EL (cell line): Measurements from ENCODE around the gene LTB.
A peak's percentile ranks its signal among the peaks of the same experiment; 100 is the strongest.
"Not testable (repeated sequence)": the region's sequence is repeated elsewhere in the genome, so short reads cannot be mapped to it uniquely, and the experiment has no call there.

Experiments
- DNase-seq: peaks from one replicate; pipeline ENCODE4 v3.0.0-alpha.2; 2016

Gene LTB

DNA sequence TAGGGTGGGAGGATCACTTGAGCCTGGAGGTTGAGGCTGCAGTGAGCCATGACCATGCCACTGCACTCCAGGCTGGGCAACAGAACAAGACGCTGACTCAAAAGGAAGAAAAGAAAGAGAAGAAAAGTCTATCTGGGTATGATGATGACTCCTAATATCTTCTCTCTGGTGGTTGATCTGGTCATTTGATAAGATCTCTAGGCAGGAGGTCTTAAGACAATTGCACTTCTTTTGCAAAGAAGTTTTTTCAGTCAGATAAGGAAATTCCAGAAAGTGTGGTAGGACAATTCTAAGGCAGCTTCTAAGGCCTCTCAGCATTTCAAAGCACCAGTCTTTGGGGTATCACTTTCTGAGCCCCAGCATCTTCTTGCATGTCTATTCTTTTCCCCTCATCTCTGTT lies 25.1 kb upstream of the LTB start:
- no peak for DNase-seq

DNA sequence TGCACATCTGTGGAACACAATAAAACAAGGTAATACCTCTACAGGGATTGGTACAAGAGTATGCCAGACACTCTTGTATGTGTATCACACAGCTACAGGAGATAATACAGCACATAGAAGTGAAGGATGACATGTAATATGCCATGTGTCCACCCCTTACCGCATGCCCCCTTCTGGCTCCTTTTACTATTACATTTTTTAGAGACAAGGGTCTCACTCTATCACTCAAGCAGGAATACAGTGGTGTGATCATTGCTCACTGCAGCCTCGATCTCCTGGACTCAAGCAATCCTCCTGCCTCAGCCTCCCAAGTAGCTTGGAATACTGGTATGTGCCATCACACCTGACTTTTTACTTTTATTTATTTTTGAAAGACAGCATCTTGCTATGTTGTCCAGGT lies 14.8 kb upstream of the LTB start:
- peak; percentile 57 for DNase-seq

DNA sequence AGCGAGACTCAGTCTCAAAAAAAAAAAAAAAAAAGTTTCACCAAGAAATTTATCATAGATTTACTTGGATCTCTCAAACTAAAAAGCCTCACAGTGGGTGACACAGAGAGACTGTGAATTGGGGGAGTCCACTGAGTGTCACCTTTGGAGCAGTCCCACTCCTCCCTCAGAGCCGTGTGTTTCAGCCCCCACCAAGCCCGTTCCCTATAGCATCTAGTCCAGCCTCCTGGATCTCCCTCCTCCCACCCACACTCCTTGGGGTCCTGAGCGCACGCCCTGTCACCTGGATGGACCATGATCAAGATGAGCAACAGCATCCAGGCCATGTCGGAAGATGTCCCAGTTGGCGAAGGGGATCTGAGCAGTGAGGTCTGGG lies 10.2 kb upstream of the LTB start:
- no peak for DNase-seq

DNA sequence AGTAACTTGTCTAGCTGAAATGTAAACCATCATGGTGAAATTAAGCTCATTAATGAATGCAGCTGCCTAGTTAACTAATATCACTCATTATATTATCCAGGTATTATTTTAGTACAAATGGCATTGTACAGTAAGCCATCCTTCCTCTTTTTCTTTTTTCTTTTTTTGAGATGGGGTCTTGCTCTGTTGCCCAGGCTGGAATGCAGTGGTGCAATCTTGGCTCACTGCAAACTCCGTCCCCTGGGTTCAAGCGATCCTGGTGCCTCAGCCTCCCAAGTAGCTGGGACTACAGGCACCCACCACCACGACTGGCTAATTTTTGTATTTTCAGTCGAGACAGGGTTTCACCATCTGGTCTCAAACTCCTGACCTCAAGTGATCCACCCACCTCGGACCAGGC lies 8.5 kb upstream of the LTB start:
- DNase-seq = not testable (repeated sequence)

DNA sequence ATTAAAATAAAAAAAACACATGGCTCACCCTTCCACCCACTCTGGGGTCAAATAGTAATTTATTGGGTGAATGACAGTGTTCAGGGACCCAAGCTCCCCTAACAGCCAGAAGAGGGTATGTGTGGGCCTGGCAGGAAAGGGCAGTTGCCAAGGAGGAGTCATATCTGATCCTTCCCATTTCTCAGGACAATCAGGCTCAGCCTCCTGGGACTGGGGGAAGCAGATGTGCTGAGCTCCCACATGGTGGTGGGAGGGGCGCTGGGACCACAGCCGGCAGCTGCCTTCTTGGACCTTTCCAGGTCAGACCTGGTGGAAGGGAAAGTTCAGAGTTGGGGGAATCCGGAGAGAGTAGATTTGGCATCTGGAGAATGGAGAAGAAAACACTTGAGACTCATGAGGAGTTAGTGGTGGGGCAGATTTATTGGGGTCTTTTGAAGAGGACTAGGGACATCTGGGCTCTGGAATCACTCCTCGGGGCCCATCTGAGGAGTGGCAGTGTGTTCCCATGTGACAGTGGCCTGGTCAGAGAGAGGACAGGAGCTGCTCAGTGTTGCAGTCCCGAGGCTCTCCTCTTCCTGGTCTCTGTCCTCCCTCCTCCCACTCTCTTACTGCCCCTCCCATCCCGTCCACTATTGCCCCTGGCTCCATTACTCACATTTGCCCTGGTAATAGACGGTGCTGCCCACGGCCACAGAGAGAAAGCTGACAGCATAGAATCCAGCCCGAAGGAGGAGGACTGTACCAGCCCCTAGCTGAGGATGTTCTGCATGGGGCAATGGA lies 6.8 kb upstream of the LTB start:
- peak; percentile 34 for DNase-seq

DNA sequence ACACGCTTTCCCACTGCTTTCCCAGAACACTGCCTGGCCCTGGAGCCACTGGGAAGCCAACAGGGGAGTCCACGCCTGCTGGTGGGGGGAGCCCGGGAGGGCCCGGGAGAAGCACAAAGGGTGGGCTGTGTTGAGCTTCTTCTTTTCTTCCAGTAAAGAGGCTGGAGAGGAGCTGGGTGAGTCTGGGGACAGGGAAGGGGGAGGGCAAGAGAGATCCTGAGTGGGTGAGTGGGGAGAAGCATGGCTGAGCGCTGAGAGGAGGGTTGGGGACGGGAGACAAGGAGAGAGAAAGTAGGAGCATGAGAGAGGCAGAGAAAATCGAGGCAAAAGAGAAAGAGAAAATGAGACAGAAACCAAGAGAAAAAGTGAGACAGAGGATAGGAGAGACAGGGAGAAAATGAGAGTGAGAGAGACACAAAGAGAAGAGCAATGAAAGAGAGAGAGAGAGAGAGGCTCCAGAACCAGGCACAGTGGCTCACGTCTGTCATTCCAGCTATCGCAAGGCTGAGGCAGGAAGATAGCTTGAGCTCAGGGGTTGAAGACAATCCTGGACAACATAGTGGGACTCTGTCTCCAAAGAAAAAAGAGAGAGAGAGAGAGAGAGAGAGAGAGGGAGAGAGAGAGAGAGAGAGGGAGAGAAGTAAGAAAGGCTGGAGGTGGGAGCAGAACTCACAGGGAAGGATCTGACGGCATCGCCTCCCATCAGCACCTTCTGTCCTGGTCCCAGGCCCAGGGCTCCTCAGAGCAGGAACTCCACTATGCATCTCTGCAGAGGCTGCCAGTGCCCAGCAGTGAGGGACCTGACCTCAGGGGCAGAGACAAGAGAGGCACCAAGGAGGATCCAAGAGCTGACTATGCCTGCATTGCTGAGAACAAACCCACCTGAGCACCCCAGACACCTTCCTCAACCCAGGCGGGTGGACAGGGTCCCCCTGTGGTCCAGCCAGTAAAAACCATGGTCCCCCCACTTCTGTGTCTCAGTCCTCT lies 5.9 kb upstream of the LTB start:
- no peak for DNase-seq

DNA sequence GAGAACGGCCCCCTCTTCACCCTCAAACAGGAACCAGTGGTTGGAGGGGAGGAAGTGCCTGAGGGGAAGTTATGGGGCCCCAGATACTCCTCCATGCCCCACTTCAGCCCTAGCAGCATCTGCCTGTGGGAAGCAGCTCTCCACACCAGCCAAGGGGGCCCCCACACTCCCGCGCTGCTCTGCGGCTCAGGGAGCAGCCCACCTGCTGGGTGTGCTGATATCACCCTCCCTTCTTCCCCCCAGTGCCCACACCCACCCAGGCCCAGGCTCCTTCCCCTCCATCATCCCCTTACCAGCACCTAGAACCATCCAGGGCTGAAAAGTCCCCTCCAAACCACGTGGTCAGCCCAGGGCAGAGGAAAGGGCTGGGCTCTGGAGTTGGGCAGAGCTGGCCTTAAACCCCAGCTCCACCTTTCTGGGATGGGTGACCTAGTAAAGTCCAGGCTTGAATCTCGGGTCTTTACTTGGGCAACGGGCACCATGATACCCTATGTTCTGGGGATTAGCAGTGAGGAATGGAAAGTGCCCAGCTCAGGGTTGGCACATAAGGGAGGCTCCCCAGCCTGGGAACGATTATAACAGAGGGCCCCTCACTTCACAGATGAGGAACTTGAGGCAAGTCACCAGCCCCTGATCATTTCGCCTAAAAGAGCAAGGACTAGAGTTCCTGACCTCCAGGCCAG lies 4.5 kb upstream of the LTB start:
- no peak for DNase-seq

DNA sequence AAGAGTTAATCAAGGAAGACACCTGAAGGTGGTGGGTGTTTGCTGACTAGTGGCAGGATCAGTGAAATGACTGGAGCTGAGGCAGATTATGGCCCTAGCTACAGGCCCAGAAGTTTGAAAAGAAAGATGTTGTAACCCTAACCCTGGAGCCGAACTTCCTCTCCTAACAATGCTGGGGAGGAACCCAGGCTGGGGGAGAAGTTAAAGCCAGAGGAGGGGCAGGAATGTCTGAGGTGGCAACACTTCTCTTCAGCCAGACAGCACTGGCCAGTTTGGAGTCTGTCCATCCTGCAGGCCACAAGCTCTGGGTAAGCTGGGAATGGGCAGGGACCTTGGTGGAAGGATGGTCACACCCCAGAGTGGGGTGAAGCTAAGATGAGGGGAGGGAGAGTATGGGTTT lies 3.8 kb upstream of the LTB start, which contains the start of gene LST1:
Gene LST1 (plus strand): TSS at position 270 of the 400 bp plus-strand sequence. CDS start 1,023 bp downstream, outside the sequence.
- DNase-seq = no peak

DNA sequence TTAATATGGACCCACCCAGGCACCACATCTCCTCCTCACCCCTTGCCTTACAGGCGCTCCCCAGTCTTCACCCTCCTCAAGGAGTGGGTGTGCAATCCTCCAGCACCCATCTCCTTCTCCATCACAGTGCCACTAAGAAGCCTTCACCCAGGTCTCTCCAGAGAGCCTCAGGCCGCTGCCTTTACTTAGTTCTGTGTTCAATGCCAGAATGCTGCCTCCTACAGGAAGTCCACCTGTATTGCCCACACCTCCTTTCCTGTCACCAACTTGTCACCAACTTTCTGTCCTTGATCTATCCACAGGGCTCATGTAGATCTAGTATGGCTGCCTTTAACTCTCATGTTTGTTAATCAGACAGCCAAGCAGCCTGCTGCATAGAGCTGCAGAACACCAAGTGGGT lies 3.3 kb upstream of the LTB start:
- DNase-seq = no peak

DNA sequence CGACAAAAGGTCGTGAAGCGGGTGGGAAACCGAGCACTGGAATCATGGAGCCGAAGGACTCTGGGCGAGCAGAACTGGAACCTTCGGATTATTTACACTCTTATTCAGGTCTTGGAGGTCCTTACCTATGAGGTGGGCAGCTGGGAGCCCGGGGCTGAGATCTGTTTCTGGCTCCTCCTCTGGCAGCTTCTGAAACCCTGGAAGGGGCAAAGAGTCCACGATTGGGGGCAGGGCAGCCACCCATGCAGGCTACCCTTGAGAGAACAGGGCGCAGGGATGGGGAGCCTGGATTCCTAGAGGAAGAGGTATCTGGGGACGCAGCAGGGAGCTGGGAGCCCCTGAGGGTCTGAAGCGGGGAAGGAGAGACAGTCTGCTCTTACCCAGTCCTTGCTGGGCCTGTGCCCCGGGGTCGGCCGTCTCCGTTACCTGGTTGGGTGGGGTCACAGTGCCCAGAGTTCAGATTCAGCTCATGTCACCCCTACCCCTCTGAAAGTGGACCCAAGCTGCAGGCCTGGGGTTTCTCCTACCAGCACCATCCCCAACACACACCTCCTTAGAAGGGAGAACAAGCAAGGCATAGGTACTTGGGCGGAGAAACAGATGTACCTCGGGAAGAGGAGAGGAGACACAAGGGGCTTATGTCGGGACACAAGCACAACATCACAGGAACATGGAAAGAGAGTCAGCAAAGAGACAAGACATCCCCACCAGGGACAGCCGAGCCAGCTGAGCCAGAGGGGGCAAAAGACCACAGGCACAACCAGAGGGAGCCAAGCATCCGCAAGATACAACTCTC lies 592 bp downstream of the LTB start:
- peak; percentile 23 for DNase-seq

DNA sequence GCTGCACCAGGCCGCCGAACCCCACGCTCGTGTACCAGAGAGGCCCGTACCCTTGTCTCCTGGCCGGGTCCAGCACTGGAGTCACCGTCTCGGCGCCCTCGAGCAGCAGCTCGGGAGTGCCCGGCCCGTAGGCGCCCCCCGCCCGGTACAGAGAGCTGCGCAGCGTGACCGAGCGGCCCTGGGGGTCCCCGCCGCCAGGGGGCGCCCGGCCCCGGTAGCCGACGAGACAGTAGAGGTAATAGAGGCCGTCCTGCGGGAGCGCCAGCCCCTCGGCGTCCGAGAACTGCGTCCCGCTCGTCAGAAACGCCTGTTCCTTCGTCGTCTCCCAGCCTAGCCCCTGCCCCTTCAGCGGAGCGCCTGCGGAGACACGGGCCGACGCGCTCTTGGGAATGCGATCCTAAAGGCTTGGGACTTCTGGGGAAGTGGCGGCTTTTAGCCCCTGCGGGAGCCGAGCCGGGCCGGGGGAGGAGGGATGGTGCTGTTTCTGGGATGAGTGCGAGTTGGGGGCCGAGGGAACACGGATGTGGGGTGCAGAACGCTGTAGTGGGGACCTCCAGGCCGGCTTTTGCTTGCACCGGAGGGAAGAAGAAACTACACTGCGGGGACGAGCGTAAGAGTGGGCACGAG lies 1.3 kb downstream of the LTB start:
- peak; percentile 81 for DNase-seq

DNA sequence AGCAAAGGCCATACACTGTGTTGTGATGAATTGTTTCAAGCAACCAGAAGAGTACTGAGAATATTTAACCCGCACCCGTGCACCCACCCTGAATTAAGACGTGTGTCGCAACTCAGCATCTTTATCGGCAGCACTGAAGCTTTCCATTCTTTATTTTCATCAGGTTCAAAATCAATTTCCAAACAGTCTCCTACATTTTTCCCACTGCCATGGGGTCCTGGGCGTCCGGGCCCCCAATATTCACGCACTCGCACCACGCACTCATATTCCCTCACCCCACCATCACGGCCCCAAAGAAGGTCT lies 1.8 kb downstream of the LTB start:
- no peak for DNase-seq

DNA sequence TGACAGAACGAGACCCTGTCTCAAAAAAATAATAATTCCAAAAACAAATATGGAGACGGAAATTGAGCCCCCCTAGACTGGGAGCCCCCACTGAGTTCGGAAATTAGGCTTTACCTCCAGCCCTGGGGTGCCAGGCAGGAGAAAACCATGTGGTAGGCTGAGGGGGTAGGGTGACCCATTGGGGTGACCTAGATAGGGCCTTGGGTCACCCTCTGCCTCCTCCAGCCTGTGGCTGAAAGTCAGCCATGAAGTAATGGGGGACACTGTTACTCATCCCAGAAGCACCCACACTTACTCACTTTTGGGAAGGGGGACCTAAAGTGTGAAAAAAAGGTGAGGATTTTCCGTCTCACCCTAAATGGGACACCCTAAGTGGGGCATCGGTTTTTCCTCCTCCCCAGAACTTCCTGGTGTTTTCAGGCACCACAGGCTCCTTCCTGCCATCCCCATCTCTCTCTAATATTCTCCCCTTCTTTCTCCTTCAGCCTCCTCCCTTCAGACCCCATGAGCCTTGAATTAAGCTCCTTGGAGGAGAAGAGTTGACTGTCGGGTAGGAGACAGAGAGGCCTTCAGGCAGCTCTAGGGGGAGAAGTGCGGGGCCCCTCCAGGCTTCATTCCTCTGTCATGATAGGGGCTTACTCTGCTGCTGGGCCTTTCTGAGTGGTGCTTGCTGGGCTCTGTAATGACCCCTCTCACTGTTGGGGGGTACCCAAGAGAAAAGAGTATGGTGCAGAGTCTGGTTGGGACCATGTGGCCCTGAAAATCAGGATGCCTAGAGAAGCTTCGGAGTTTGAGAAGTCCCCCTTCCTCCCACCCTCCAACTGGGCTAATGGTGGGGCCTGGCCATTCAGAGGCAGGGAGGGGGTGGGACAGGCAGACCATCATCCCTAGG lies 2.4 kb downstream of the LTB start:
- DNase-seq = no peak

DNA sequence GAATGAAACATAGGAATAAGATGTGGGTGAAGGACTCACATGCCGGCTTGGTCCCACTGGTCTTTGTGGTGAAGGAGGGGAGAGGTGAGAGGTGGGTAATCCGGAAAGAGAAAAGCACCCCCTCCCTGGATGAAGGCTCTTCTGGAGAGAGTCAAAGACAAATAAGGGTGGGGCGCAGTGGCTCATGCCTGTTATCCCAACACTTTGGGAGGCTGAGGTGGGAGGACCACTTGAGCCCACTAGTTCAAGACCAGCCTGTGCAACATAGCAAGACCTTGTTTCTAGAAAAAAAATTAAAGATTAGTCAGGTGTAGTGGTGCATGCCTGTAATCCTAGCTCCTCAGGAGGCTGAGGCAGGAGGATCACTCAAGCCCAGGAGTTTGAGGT lies 3.1 kb downstream of the LTB start:
- DNase-seq = no peak

DNA sequence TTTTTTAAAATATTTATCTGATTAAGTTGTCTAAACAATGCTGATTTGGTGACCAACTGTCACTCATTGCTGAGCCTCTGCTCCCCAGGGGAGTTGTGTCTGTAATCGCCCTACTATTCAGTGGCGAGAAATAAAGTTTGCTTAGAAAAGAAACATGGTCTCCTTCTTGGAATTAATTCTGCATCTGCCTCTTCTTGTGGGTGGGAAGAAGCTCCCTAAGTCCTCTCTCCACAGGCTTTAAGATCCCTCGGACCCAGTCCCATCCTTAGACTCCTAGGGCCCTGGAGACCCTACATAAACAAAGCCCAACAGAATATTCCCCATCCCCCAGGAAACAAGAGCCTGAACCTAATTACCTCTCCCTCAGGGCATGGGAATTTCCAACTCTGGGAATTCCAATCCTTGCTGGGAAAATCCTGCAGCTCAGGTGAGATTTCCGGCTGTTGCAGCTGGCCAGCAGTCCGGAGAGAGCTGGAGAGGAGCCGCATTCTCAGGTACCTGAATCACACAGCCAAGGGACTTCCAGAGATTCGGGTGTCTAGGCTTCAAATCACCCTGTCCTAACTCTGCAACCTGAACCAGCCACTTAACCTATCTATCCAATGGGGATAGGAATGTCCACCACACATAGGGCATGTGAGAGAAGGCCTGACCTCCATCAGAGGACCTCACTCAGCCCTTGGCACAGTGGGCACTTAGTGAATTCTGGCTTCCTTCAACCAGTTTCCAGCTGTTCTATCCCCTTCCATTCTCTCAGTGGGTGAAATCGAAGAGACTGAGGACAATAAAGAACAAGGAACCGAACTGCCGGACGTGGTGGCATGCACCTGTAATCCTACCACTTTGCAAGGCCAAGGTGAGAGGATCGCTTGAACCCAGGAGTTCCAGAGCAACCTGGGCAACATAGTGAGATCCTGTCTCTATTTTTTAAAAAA lies 3.8 kb downstream of the LTB start:
- DNase-seq = no peak

DNA sequence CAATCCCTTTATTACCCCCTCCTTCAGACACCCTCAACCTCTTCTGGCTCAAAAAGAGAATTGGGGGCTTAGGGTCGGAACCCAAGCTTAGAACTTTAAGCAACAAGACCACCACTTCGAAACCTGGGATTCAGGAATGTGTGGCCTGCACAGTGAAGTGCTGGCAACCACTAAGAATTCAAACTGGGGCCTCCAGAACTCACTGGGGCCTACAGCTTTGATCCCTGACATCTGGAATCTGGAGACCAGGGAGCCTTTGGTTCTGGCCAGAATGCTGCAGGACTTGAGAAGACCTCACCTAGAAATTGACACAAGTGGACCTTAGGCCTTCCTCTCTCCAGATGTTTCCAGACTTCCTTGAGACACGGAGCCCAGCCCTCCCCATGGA lies 4.7 kb downstream of the LTB start:
- DNase-seq = no peak

DNA sequence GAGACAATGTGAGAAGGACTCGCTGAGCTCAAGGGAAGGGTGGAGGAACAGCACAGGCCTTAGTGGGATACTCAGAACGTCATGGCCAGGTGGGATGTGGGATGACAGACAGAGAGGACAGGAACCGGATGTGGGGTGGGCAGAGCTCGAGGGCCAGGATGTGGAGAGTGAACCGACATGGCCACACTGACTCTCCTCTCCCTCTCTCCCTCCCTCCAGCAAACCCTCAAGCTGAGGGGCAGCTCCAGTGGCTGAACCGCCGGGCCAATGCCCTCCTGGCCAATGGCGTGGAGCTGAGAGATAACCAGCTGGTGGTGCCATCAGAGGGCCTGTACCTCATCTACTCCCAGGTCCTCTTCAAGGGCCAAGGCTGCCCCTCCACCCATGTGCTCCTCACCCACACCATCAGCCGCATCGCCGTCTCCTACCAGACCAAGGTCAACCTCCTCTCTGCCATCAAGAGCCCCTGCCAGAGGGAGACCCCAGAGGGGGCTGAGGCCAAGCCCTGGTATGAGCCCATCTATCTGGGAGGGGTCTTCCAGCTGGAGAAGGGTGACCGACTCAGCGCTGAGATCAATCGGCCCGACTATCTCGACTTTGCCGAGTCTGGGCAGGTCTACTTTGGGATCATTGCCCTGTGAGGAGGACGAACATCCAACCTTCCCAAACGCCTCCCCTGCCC lies 5.2 kb downstream of the LTB start:
- no peak for DNase-seq

DNA sequence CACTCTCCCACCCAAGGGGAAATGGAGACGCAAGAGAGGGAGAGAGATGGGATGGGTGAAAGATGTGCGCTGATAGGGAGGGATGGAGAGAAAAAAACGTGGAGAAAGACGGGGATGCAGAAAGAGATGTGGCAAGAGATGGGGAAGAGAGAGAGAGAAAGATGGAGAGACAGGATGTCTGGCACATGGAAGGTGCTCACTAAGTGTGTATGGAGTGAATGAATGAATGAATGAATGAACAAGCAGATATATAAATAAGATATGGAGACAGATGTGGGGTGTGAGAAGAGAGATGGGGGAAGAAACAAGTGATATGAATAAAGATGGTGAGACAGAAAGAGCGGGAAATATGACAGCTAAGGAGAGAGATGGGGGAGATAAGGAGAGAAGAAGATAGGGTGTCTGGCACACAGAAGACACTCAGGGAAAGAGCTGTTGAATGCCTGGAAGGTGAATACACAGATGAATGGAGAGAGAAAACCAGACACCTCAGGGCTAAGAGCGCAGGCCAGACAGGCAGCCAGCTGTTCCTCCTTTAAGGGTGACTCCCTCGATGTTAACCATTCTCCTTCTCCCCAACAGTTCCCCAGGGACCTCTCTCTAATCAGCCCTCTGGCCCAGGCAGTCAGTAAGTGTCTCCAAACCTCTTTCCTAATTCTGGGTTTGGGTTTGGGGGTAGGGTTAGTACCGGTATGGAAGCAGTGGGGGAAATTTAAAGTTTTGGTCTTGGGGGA lies 6.1 kb downstream of the LTB start:
- no peak for DNase-seq
